ENCODE measurements around the gene BTBD2. TPM values are rescaled to one million over a fixed set of nuclear protein-coding genes. Genes with fewer than 3 reads are reported as not detected.

Gene BTBD2
- polyA plus RNA-seq, 1 donor from 2014 or later = 46.1 TPM

- H3K4me3 ChIP-seq (ENCODE audit: low read length) = no peak overlapping the region
- no peak overlapping the region for H3K4me2 ChIP-seq (ENCODE audit: low read length)
- H3K9me3 ChIP-seq (ENCODE audit: low read length) = no peaks in the 10 kb centered on the region
- TF ChIP-seq, protein P1, sequence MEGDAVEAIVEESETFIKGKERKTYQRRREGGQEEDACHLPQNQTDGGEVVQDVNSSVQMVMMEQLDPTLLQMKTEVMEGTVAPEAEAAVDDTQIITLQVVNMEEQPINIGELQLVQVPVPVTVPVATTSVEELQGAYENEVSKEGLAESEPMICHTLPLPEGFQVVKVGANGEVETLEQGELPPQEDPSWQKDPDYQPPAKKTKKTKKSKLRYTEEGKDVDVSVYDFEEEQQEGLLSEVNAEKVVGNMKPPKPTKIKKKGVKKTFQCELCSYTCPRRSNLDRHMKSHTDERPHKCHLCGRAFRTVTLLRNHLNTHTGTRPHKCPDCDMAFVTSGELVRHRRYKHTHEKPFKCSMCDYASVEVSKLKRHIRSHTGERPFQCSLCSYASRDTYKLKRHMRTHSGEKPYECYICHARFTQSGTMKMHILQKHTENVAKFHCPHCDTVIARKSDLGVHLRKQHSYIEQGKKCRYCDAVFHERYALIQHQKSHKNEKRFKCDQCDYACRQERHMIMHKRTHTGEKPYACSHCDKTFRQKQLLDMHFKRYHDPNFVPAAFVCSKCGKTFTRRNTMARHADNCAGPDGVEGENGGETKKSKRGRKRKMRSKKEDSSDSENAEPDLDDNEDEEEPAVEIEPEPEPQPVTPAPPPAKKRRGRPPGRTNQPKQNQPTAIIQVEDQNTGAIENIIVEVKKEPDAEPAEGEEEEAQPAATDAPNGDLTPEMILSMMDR (IDR thresholded peaks at IDR 0.05; ENCODE audit: poor library complexity, severe bottlenecking) = no peak
- TF ChIP-seq POLR2AphosphoS5 (IDR thresholded peaks at IDR 0.05) (no peak), SMC3 (conservative IDR thresholded peaks at IDR 0.05; ENCODE audit: poor library complexity) (no peak), EP300 (conservative IDR thresholded peaks at IDR 0.05; ENCODE audit: poor library complexity, severe bottlenecking) (no peak), MXI1 (conservative IDR thresholded peaks at IDR 0.05; ENCODE audit: poor library complexity, severe bottlenecking) (no peak), RAD21 (conservative IDR thresholded peaks at IDR 0.05) (no peak)
- H2AFZ ChIP-seq (ENCODE audit: low read depth, low read length) = no peak overlapping the region
- no peaks in the 10 kb centered on the region for H3K27me3 ChIP-seq (ENCODE audit: insufficient read depth, low read depth, low read length)
- H3K36me3 ChIP-seq (ENCODE audit: insufficient read depth, low read length) = peaks cover 5% of the 10 kb centered on the region
- H3F3A ChIP-seq (ENCODE audit: insufficient read depth, low read length, poor library complexity, severe bottlenecking) = no peaks in the 10 kb centered on the region
- no peaks in the 10 kb centered on the region for H3K79me2 ChIP-seq (replicated peaks; ENCODE audit: insufficient read depth, low read length)
- H3K27ac ChIP-seq (ENCODE audit: low read length) = no peak overlapping the region
- H4K20me1 ChIP-seq (ENCODE audit: insufficient read depth) = no peaks in the 10 kb centered on the region
- H3K9ac ChIP-seq (ENCODE audit: low read length) = no peak overlapping the region
- no peaks in the 10 kb centered on the region for H3K9me2 ChIP-seq (ENCODE audit: insufficient read depth, low read length)
Measured at GRCh38 chr19:1991018-1991913, 24.2 kb downstream of the BTBD2 start.

DNA sequence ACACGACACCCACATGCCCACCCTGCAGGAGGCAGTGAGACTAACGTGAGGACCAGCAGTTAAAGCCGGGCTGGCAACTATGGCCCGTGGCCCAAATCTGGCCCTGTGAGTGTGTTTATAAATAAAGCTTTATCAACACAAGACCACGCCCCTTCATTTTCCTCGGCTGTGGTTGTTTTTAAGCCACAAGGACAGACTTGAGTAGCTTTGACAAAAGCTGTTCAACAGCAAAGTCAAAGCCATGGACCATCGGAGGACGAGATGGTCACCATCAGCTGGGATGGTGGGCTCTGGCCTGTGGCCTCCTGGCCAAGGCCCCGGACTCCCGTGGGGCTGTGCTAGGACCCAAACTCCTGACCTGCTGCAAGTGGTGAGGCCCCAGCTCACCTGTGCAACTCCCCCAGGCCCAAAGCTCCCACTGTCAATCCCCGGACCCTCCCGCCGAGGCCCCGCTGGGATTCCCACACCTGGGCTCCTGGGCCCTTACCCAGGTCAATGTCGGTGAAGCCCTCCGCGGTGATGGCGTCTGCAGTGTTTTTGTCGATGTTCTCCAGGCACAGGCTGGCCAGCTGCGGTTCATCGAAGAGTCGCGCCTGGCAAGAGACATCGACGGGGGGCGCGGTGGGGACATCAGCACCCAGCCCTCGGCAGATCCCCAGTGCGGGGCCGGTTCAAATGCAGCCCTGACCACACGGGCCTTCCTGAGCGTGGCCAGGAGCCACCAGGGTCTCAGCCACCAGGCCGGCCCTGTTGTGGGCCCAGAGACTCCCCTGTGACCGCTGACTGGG lies 25.1 kb downstream of the BTBD2 start:
- H4K20me1 ChIP-seq (ENCODE audit: insufficient read depth) = no peaks in the 10 kb centered on the region
- H3K27ac ChIP-seq (ENCODE audit: low read length) = no peak overlapping the region
- H3K4me3 ChIP-seq (ENCODE audit: low read length) = no peak overlapping the region
- H3K9ac ChIP-seq (ENCODE audit: low read length) = no peak overlapping the region
- H3K27me3 ChIP-seq (ENCODE audit: insufficient read depth, low read depth, low read length) = no peaks in the 10 kb centered on the region
- H3K9me2 ChIP-seq (ENCODE audit: insufficient read depth, low read length) = no peaks in the 10 kb centered on the region
- TF ChIP-seq, protein P2, sequence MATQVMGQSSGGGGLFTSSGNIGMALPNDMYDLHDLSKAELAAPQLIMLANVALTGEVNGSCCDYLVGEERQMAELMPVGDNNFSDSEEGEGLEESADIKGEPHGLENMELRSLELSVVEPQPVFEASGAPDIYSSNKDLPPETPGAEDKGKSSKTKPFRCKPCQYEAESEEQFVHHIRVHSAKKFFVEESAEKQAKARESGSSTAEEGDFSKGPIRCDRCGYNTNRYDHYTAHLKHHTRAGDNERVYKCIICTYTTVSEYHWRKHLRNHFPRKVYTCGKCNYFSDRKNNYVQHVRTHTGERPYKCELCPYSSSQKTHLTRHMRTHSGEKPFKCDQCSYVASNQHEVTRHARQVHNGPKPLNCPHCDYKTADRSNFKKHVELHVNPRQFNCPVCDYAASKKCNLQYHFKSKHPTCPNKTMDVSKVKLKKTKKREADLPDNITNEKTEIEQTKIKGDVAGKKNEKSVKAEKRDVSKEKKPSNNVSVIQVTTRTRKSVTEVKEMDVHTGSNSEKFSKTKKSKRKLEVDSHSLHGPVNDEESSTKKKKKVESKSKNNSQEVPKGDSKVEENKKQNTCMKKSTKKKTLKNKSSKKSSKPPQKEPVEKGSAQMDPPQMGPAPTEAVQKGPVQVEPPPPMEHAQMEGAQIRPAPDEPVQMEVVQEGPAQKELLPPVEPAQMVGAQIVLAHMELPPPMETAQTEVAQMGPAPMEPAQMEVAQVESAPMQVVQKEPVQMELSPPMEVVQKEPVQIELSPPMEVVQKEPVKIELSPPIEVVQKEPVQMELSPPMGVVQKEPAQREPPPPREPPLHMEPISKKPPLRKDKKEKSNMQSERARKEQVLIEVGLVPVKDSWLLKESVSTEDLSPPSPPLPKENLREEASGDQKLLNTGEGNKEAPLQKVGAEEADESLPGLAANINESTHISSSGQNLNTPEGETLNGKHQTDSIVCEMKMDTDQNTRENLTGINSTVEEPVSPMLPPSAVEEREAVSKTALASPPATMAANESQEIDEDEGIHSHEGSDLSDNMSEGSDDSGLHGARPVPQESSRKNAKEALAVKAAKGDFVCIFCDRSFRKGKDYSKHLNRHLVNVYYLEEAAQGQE (IDR thresholded peaks at IDR 0.05; ENCODE audit: borderline replicate concordance) = no peak
- TF ChIP-seq MXI1 (conservative IDR thresholded peaks at IDR 0.05; ENCODE audit: poor library complexity, severe bottlenecking) (no peak), EP300 (conservative IDR thresholded peaks at IDR 0.05; ENCODE audit: poor library complexity, severe bottlenecking) (no peak), EZH2 (IDR thresholded peaks at IDR 0.05; ENCODE audit: borderline replicate concordance, insufficient read depth, low read length, poor library complexity, severe bottlenecking) (no peak), RAD21 (conservative IDR thresholded peaks at IDR 0.05) (no peak), POLR2AphosphoS5 (IDR thresholded peaks at IDR 0.05) (no peak), TAF1 (IDR thresholded peaks at IDR 0.05; ENCODE audit: low read depth) (no peak), SMC3 (conservative IDR thresholded peaks at IDR 0.05; ENCODE audit: poor library complexity) (no peak)
- TF ChIP-seq, protein P1 (IDR thresholded peaks at IDR 0.05; ENCODE audit: poor library complexity, severe bottlenecking) = no peak
- no peaks in the 10 kb centered on the region for H3K9me3 ChIP-seq (ENCODE audit: low read length)
- no peaks in the 10 kb centered on the region for H3K79me2 ChIP-seq (replicated peaks; ENCODE audit: insufficient read depth, low read length)
- no peak overlapping the region for H3K4me2 ChIP-seq (ENCODE audit: low read length)
- no peaks in the 10 kb centered on the region for H3K36me3 ChIP-seq (ENCODE audit: insufficient read depth, low read length)
- no peaks in the 10 kb centered on the region for H3F3A ChIP-seq (ENCODE audit: insufficient read depth, low read length, poor library complexity, severe bottlenecking)
- no peak overlapping the region for H2AFZ ChIP-seq (ENCODE audit: low read depth, low read length)

All from neural cell (in vitro differentiated cells).